ENCODE data around the gene CCS.
"Not testable (repeated sequence)": the region's sequence is repeated elsewhere in the genome, so short reads cannot be mapped to it uniquely, and the experiment has no call there.

Gene CCS

DNA sequence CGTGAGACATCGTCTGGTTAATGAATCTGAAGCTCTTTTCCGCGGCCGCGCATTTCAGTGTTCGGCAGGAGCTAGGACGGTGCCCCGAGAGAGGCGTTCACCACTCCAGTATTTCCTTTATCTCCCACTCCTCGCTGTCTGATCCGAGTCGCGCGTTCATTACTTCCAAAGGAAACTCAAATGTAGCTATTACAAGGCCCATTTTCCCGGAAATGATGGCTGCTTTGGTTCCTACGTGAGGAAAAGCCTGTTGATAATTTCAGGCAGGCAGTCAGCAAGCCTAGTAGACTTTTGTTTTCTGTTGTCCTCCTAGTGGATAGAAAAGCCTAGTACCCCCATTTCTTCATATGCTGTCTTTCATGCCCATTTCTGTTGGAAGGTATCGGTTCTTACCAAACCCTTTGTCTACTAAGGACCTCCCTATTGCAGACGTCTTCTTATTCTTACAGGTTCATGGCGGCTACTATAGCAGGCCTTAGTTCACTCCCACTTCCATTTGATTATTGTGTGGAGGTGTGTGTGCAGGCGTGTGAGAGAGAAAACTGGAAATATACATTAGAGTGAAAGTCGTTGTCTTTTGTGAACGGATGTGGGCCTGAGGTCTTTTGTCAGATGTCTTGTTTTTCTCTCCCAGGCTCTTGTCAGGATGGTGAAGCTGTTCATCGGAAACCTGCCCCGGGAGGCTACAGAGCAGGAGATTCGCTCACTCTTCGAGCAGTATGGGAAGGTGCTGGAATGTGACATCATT, 46.3 kb downstream of the CCS start:
- peak overlapping the region; percentile 95 for H3K4me3 ChIP-seq (ENCODE audit: low read length)
- TF ChIP-seq, protein P1, sequence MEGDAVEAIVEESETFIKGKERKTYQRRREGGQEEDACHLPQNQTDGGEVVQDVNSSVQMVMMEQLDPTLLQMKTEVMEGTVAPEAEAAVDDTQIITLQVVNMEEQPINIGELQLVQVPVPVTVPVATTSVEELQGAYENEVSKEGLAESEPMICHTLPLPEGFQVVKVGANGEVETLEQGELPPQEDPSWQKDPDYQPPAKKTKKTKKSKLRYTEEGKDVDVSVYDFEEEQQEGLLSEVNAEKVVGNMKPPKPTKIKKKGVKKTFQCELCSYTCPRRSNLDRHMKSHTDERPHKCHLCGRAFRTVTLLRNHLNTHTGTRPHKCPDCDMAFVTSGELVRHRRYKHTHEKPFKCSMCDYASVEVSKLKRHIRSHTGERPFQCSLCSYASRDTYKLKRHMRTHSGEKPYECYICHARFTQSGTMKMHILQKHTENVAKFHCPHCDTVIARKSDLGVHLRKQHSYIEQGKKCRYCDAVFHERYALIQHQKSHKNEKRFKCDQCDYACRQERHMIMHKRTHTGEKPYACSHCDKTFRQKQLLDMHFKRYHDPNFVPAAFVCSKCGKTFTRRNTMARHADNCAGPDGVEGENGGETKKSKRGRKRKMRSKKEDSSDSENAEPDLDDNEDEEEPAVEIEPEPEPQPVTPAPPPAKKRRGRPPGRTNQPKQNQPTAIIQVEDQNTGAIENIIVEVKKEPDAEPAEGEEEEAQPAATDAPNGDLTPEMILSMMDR (IDR thresholded peaks at IDR 0.05; ENCODE audit: insufficient read depth, low read depth, low read length, missing control alignments), result no peak
- peak; percentile 26 for DNase-seq (ENCODE audit: low read depth)

DNA sequence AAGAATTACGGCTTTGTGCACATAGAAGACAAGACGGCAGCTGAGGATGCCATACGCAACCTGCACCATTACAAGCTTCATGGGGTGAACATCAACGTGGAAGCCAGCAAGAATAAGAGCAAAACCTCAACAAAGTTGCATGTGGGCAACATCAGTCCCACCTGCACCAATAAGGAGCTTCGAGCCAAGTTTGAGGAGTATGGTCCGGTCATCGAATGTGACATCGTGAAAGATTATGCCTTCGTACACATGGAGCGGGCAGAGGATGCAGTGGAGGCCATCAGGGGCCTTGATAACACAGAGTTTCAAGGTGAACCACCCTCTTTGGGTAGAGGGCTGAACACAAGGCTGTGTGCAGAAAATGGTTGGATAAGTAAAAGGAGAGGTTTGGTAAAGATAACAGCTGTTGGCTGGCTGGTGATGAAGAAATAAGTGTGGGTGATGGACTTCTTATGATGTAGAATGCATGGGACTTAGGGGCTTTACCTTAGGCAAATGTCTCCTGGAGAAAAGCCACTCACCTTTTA, 46.9 kb downstream of the CCS start:
- H3K4me3 ChIP-seq (ENCODE audit: low read length), result peak overlapping the region; percentile 95
- DNase-seq (ENCODE audit: low read depth), result not testable (repeated sequence)

DNA sequence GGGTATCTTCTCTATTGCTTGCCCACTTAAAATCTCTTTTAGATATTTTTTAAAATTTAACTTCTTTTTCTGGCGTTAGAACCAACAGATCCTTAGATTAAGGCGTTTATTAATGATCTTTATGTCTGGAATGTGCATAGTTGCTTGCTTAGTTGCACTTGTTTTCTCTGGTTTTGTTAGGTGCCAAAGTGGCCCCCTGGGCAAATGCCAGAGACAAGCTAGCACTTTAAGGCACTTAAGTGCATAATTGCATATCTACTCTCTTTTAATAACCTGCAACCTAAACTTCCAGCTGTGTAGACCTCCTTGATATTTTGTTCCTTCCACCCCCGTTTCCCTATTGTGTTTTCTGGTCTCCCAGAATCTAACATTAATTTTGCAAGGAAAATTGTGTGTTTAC, 48.8 kb downstream of the CCS start:
- TF ChIP-seq, protein P1 (IDR thresholded peaks at IDR 0.05; ENCODE audit: insufficient read depth, low read depth, low read length, missing control alignments), result no peak
- H3K4me3 ChIP-seq (ENCODE audit: low read length), result peak overlapping the region; percentile 95
- DNase-seq (ENCODE audit: low read depth), result no peak

DNA sequence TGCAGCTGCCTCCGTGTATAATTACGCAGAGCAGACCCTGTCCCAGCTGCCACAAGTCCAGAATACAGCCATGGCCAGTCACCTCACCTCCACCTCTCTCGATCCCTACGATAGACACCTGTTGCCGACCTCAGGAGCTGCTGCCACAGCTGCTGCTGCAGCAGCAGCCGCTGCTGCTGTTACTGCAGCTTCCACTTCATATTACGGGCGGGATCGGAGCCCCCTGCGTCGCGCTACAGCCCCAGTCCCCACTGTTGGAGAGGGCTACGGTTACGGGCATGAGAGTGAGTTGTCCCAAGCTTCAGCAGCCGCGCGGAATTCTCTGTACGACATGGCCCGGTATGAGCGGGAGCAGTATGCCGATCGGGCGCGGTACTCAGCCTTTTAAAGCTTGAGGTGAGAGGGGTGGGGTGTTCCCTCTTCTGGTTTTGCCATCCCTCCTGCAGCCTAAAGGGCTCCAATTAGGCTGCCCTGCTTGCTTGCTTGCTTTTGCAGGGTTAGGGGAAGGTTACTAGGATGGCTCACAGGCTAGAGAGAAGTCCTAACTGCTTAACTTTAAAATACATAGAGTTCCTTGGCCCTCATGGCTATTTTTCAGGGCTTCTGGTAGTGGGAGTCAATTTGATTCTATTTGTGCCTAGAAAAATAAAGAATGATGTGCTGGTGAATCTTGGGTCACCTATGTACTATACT, 50.9 kb downstream of the CCS start:
- H3K4me3 ChIP-seq (ENCODE audit: low read length), result no peak overlapping the region
- no peak for DNase-seq (ENCODE audit: low read depth)
- TF ChIP-seq, protein P1 (IDR thresholded peaks at IDR 0.05; ENCODE audit: insufficient read depth, low read depth, low read length, missing control alignments), result no peak

DNA sequence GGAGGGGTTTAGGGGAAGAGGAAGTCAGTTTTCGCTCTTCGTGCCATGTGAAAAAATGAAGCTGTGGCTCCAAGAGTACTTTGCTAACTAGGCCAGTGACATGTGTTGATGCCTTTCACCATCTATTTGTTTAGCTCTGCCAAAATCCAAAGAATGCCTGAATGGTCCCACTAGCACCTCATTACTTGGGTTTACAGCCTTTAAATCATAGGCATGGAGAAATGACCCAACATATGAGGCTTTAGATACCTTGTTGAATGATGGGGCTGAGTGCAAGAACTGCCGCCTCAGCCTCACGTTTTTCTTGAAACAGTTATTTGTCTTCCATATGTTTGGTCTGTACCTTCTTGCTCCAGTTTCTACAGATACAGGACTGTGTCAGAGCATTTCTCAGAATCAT, 53.8 kb downstream of the CCS start:
- TF ChIP-seq, protein P1 (IDR thresholded peaks at IDR 0.05; ENCODE audit: insufficient read depth, low read depth, low read length, missing control alignments), result no peak
- no peak for DNase-seq (ENCODE audit: low read depth)
- no peak overlapping the region for H3K4me3 ChIP-seq (ENCODE audit: low read length)

DNA sequence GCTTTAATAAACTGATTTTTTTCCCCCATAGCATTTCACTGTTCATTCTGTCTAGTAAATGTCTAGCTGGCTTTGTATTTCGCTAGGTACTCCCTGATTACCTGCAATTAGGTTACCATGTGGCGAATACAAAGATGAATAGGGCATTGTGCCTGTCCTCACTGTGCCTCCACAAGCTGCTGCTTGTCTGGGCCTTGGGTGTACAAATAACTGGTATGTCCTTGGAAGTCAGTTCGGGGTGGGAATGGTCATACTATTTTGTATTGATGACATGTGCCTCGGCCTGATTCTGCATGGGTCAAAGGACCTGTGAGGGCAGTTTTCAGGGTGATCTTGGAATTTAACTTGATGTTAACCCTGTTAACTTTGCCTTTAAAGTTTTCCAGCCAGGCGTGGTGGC, 56.9 kb downstream of the CCS start:
- TF ChIP-seq, protein P1 (IDR thresholded peaks at IDR 0.05; ENCODE audit: insufficient read depth, low read depth, low read length, missing control alignments), result no peak
- H3K4me3 ChIP-seq (ENCODE audit: low read length), result no peak overlapping the region
- DNase-seq (ENCODE audit: low read depth), result no peak

DNA sequence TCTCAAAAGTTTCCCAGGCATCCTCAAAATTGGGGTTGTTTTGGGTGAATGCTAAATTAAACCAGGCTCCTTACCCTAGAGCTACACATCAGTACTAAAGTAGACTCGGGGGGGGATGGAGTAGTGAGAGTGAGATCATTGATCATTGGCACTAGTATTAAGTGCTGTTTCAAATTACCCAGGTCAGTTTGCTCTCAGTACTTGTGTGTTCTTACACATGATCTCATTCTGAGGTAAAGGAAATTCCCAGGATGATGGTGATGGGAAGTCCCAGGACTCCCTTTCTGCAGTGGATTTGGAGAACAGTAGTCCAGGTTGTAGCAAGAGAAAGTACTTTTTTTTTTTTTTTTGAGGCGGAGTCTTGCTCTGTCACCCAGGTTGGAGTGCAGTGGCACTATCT, 58.0 kb downstream of the CCS start:
- DNase-seq (ENCODE audit: low read depth), result peak; percentile 28
- no peak overlapping the region for H3K4me3 ChIP-seq (ENCODE audit: low read length)
- TF ChIP-seq, protein P1 (IDR thresholded peaks at IDR 0.05; ENCODE audit: insufficient read depth, low read depth, low read length, missing control alignments), result no peak

Measured in epithelial cell of esophagus (primary cell).